Measurements from ENCODE around the gene SLC9A9.

DNA sequence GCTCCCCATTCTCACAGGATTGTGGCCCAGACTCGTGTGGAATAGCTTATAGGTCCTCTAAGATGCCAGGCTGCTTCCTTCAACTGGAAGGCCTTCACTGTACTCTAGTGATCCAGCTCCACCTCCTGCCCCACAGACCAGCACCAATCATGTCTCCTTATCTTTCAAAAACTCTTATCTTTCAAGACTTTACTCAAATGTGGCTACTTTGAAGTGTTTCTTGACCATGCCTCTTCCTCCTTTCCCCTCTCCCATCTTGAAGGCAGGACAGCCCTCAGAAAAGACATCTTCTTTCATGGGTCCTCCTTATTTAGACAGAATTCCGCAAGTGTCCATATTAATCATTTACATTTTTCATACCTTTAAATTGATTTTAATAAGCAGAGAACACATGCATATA, 586.4 kb downstream of the SLC9A9 start:
- TF ChIP-seq POLR2A (IDR thresholded peaks at IDR 0.05; ENCODE audit: low read length) (no peak), GATA1 (IDR thresholded peaks at IDR 0.05; ENCODE audit: low read depth, low read length) (no peak)
